Measurements from ENCODE around the gene CRIM1. TPM values are rescaled to one million over a fixed set of nuclear protein-coding genes. Genes with fewer than 3 reads are reported as not detected.

Gene CRIM1
- total and polyA plus RNA-seq, 2 of the 8 experiments (the other 6 are each of a cell fraction or from before 2014, with no cell fraction given) = 9.4 to 28.4 TPM

- H3K9ac ChIP-seq (replicated peaks in 1 of 4; ENCODE audit: extremely low read depth in 1 of 4, low read depth in 3 of 4, low read length in 3 of 4) = no peak overlapping the region; a peak in 1 of 7 replicates
- POLR2A ChIA-PET (ENCODE audit: partially characterized antibody) = interaction anchor here (0.6 kb wide), 1 partner anchor 56 kb away, joined by 3 read pairs; no protein-coding TSS in a partner anchor
- no peak overlapping the region for H4K91ac ChIP-seq (replicated peaks; ENCODE audit: insufficient read length, low read length)
- no peak for TF ChIP-seq CEBPB (IDR thresholded peaks at IDR 0.05; ENCODE audit: low read depth, low read length)
- TF ChIP-seq SRF (IDR thresholded peaks at IDR 0.05; ENCODE audit: low read depth, low read length) = no peak
- TF ChIP-seq RXRA (IDR thresholded peaks at IDR 0.05; ENCODE audit: insufficient read depth, low read depth, low read length) = no peak
- TF ChIP-seq RAD21 (IDR thresholded peaks at IDR 0.05 in 1 of 2, conservative IDR thresholded peaks at IDR 0.05 in 1 of 2; ENCODE audit: low read depth in 2 of 2, low read length in 2 of 2) = no peak
- TF ChIP-seq MAFK (IDR thresholded peaks at IDR 0.05; ENCODE audit: low read depth, low read length) = no peak
- TF ChIP-seq JUND (IDR thresholded peaks at IDR 0.05; ENCODE audit: low read length) = no peak
- no peak for TF ChIP-seq TCF12 (IDR thresholded peaks at IDR 0.05; ENCODE audit: low read depth, low read length)
- no peak for TF ChIP-seq SUZ12 (IDR thresholded peaks at IDR 0.05; ENCODE audit: low read length)
- no peak for TF ChIP-seq GTF2F1 (IDR thresholded peaks at IDR 0.05; ENCODE audit: borderline replicate concordance, low read depth, low read length)
- no peak for TF ChIP-seq EP300 (IDR thresholded peaks at IDR 0.05; ENCODE audit: borderline replicate concordance in 1 of 2, low read depth in 2 of 2, low read length in 2 of 2)
- no peak overlapping the region for H2AK5ac ChIP-seq (ENCODE audit: low read depth, low read length)
- H2BK120ac ChIP-seq (replicated peaks; ENCODE audit: low read depth, low read length) = no peak overlapping the region
- H3K23me2 ChIP-seq (ENCODE audit: low read depth, low read length) = no peaks in the 10 kb centered on the region
- H2BK15ac ChIP-seq (ENCODE audit: low read length) = no peak overlapping the region
- H3K79me1 ChIP-seq (ENCODE audit: low read depth, low read length) = no peaks in the 10 kb centered on the region
- peaks cover 11 to 52% (median 35%) of the 10 kb centered on the region in 4 experiments; a peak in 7 of 8 replicates for H3K36me3 ChIP-seq (ENCODE audit: control insufficient read depth in 2 of 4, insufficient read depth in 4 of 4, low read length in 3 of 4)
- DNase-seq (ENCODE audit: low read depth in 1 of 2, low spot score in 2 of 2) (no peak), FAIRE-seq (no peak)
- H3K14ac ChIP-seq (ENCODE audit: insufficient read length) = no peak overlapping the region
- 92% methylated on average over 2 of the region's 2 CpGs; no CpG with 5 or more reads in 1 of the 2 experiments for WGBS, 2 experiments (ENCODE audit: extremely low coverage in 1 of 2, insufficient coverage in 1 of 2, insufficient read length in 1 of 2, insufficient replicate concordance in 2 of 2, low coverage in 1 of 2, low lambda C conversion rate in 2 of 2, missing lambda C conversion rate in 1 of 2)
- H3K79me2 ChIP-seq (ENCODE audit: control insufficient read depth in 1 of 2, insufficient read depth in 2 of 2, low read length in 2 of 2) = no peaks in the 10 kb centered on the region
- H4K5ac ChIP-seq (ENCODE audit: insufficient read length, low read depth, low read length) = no peak overlapping the region
- no peaks in the 10 kb centered on the region for H4K20me1 ChIP-seq (replicated peaks in 1 of 2; ENCODE audit: control insufficient read depth in 1 of 2, insufficient read depth in 2 of 2, low read length in 2 of 2)
- H3K27me3 ChIP-seq (replicated peaks in 1 of 4; ENCODE audit: control insufficient read depth in 3 of 4, extremely low read depth in 1 of 4, insufficient read depth in 3 of 4, low read length in 3 of 4) = no peaks in the 10 kb centered on the region
- no peak overlapping the region for H3K4ac ChIP-seq (replicated peaks; ENCODE audit: insufficient read length, low read depth, low read length)
- no peak overlapping the region for H2BK5ac ChIP-seq (ENCODE audit: low read depth, low read length)
- no peak overlapping the region for H3K23ac ChIP-seq (ENCODE audit: insufficient read length)
- no peaks in the 10 kb centered on the region for H3K4me1 ChIP-seq (replicated peaks in 1 of 4; ENCODE audit: control insufficient read depth in 3 of 4, insufficient read depth in 4 of 4, low read length in 3 of 4)
- CTCF ChIA-PET (ENCODE audit: partially characterized antibody) = interaction anchor here (2.1 kb wide), 1 partner anchor 151 kb away, joined by 5 read pairs; no protein-coding TSS in a partner anchor
- H3K56ac ChIP-seq (replicated peaks; ENCODE audit: insufficient read length, low read depth, low read length) = no peak overlapping the region
- H3K18ac ChIP-seq (ENCODE audit: extremely low read depth, low read length) = no peak overlapping the region
- no peak overlapping the region for H2AFZ ChIP-seq (ENCODE audit: low read length)
- no peak overlapping the region for H3K4me2 ChIP-seq (ENCODE audit: insufficient read depth in 1 of 2, low read depth in 2 of 2, low read length in 2 of 2)
- H4K8ac ChIP-seq (ENCODE audit: extremely low read depth, insufficient read depth, low read length) = no peak overlapping the region
- H2BK20ac ChIP-seq (ENCODE audit: low read length) = no peak overlapping the region
- no peak overlapping the region for H3K27ac ChIP-seq (ENCODE audit: low read depth, low read length)
- no peak overlapping the region for H3K4me3 ChIP-seq (ENCODE audit: extremely low read depth in 1 of 4, insufficient read depth in 2 of 4, low read depth in 3 of 4, low read length in 4 of 4)
- H2BK12ac ChIP-seq (ENCODE audit: low read depth, low read length) = no peak overlapping the region
- H3K9me3 ChIP-seq (ENCODE audit: insufficient read depth in 2 of 2, low read depth in 1 of 2, low read length in 1 of 2) = no peaks in the 10 kb centered on the region
Measured at GRCh38 chr2:36513661-36514060, 158.1 kb downstream of the CRIM1 start.
